Suprapubic skin (tissue), 4 donors: ENCODE measurements around the gene LRRC28. TPM values are rescaled to one million over a fixed set of nuclear protein-coding genes. Genes with fewer than 3 reads are reported as not detected.

Experiments
- DNase-seq, 2 donors: peaks; one replicate each; pipeline ENCODE4 v3.0.0-alpha.2; 2019; ENCODE audit warnings: low spot score in 2 of 2
- H3K27ac ChIP-seq: fragments of 200-600 bp; sonication (generic); one replicate; pipeline ENCODE4 v1.5.1; 2019
- H3K27me3 ChIP-seq: fragments of 200-600 bp; sonication (generic); one replicate; pipeline ENCODE4 v1.5.1; 2019
- H3K36me3 ChIP-seq: fragments of 200-600 bp; sonication (generic); one replicate; pipeline ENCODE4 v1.5.1; 2019
- H3K4me1 ChIP-seq: fragments of 200-600 bp; sonication (generic); one replicate; pipeline ENCODE4 v1.5.1; 2019
- H3K4me3 ChIP-seq: fragments of 200-600 bp; sonication (generic); one replicate; pipeline ENCODE4 v1.5.1; 2019; ENCODE audit warnings: mild to moderate bottlenecking
- H3K9me3 ChIP-seq: fragments of 200-600 bp; sonication (generic); one replicate; pipeline ENCODE4 v1.5.1; 2019
- CTCF ChIP-seq, 2 donors: fragments of 200-600 bp in 1 of 2; fragments of 450-650 bp in 1 of 2; sonication (generic) in 1 of 2; IDR thresholded peaks; one replicate each; pipeline ENCODE4 v1.5.1; 2016 to 2019; ENCODE audit warnings: antibody characterized with exemption in 2 of 2, mild to moderate bottlenecking in 1 of 2, moderate library complexity in 1 of 2
- EP300 ChIP-seq: sonication (generic); formaldehyde crosslinking; IDR thresholded peaks from one replicate; pipeline ENCODE4 v1.6.1; 2017; ENCODE audit warnings: antibody characterized with exemption
- POLR2A ChIP-seq, 2 donors: fragments of 450-650 bp; IDR thresholded peaks; one replicate each; pipeline ENCODE4 v1.6.1; 2017; ENCODE audit warnings: antibody characterized with exemption in 2 of 2, mild to moderate bottlenecking in 2 of 2, moderate library complexity in 2 of 2
- POLR2AphosphoS5 ChIP-seq, 3 donors: sonication (generic); formaldehyde crosslinking; IDR thresholded peaks; one replicate each; pipeline ENCODE4 v1.6.1; 2017; ENCODE audit warnings: antibody characterized with exemption in 3 of 3
- WGBS: methylation state at CpG from one replicate; pipeline ENCODE4 v1.1.5; 2018; 5-methylcytosine and 5-hydroxymethylcytosine counted together
- total RNA-seq, 4 donors: library from RNA; depleted of rRNA; stranded (reverse); fragments of >200 nt; gene quantifications; one replicate each; pipeline ENCODE4 v1.1.0, GENCODE V29; 2016

Gene LRRC28
- total RNA-seq, 4 donors from 2014 or later: 26.4 to 80.5 (median 36.5) TPM

- no peaks in the 10 kb centered on the region for H3K36me3 ChIP-seq
- H3K4me1 ChIP-seq: peaks cover 72% of the 10 kb centered on the region
- peak in 1 of 2 donors; percentile 62 for DNase-seq
Observed at GRCh38 chr15:99434506-99435112, 183.3 kb downstream of the LRRC28 start.

GRCh38 chr15:99435113-99435695 lies 183.9 kb downstream of the LRRC28 start:
- peak in 1 of 3 donors; percentile 52 for TF ChIP-seq POLR2AphosphoS5 (IDR thresholded peaks at IDR 0.05)
- no peak for TF ChIP-seq EP300
- TF ChIP-seq CTCF (IDR thresholded peaks at IDR 0.05): no peak
- TF ChIP-seq POLR2A (IDR thresholded peaks at IDR 0.05): no peak
- WGBS: 42% methylated on average over 15 of the region's 20 CpGs
- H3K9me3 ChIP-seq: no peaks in the 10 kb centered on the region
- peaks cover 69% of the 10 kb centered on the region for H3K4me1 ChIP-seq
- H3K4me3 ChIP-seq: peak overlapping the region; percentile 26
- peak in 1 of 2 donors; percentile 80 for DNase-seq
- peak overlapping the region; percentile 63 for H3K27ac ChIP-seq
- H3K36me3 ChIP-seq: no peaks in the 10 kb centered on the region
- no peaks in the 10 kb centered on the region for H3K27me3 ChIP-seq

More at GRCh38 chr15:99434506-99435112, 183.3 kb downstream of the LRRC28 start:
- Histone ChIP-seq H3K9me3 (no peaks in the 10 kb centered on the region), H3K4me3 (peak overlapping the region; percentile 26), H3K27ac (peak overlapping the region; percentile 63), H3K27me3 (no peaks in the 10 kb centered on the region)
- TF ChIP-seq POLR2AphosphoS5 (IDR thresholded peaks at IDR 0.05) (no peak), POLR2A (IDR thresholded peaks at IDR 0.05) (no peak), EP300 (no peak), CTCF (IDR thresholded peaks at IDR 0.05) (no peak)
- WGBS: 48% methylated on average over 11 of the region's 24 CpGs

GRCh38 chr15:99435877-99436541 lies 184.7 kb downstream of the LRRC28 start:
- TF ChIP-seq POLR2AphosphoS5 (IDR thresholded peaks at IDR 0.05) (no peak), POLR2A (IDR thresholded peaks at IDR 0.05) (no peak), CTCF (IDR thresholded peaks at IDR 0.05) (no peak), EP300 (no peak)
- Histone ChIP-seq H3K4me3 (no peak overlapping the region), H3K27me3 (no peaks in the 10 kb centered on the region), H3K9me3 (no peaks in the 10 kb centered on the region), H3K4me1 (peaks cover 68% of the 10 kb centered on the region), H3K36me3 (no peaks in the 10 kb centered on the region), H3K27ac (peak overlapping the region; percentile 63)
- WGBS: 52% methylated on average over 8 of the region's 10 CpGs
- DNase-seq: peak; percentile 64 to 73

- peak overlapping the region; percentile 63 for H3K27ac ChIP-seq
- peaks cover 67% of the 10 kb centered on the region for H3K4me1 ChIP-seq
- H3K4me3 ChIP-seq: no peak overlapping the region
- no peaks in the 10 kb centered on the region for H3K36me3 ChIP-seq
- no peaks in the 10 kb centered on the region for H3K27me3 ChIP-seq
- TF ChIP-seq POLR2A (IDR thresholded peaks at IDR 0.05) (no peak), CTCF (IDR thresholded peaks at IDR 0.05) (no peak), POLR2AphosphoS5 (IDR thresholded peaks at IDR 0.05) (no peak), EP300 (no peak)
- peak in 1 of 2 donors; percentile 73 for DNase-seq
- WGBS: 92% methylated on average over 18 of the region's 21 CpGs
- H3K9me3 ChIP-seq: no peaks in the 10 kb centered on the region
Observed at GRCh38 chr15:99436542-99437314, 185.4 kb downstream of the LRRC28 start.
